Cardiac muscle cell (in vitro differentiated cells and primary cell): ENCODE data around the gene GATD1. TPM values are rescaled to one million over a fixed set of nuclear protein-coding genes. Genes with fewer than 3 reads are reported as not detected.

ENCODE experiments used
- DNase-seq, 2 donors: peaks; one replicate each; pipeline versions ENCODE4 v3.0.0 to v3.0.0-alpha.2; 2010 to 2017; ENCODE audit warnings: low read depth in 1 of 2, low spot score in 1 of 2
- H3K27ac ChIP-seq: fragments of 200-600 bp; sonication (generic); 2 replicates; pipeline ENCODE4 v1.5.1; 2016
- H3K27me3 ChIP-seq: fragments of 200-600 bp; sonication (generic); 2 replicates; pipeline ENCODE4 v1.6.0; 2016; ENCODE audit warnings: control low read depth
- H3K36me3 ChIP-seq: fragments of 200-600 bp; sonication (generic); 2 replicates; pipeline ENCODE4 v1.5.1; 2016; ENCODE audit warnings: control low read depth
- H3K4me1 ChIP-seq: fragments of 200-600 bp; sonication (generic); 2 replicates; pipeline ENCODE4 v1.8.1; 2017; ENCODE audit warnings: low read depth, mild to moderate bottlenecking, mixed run types
- H3K4me3 ChIP-seq: fragments of 200-600 bp; sonication (generic); 2 replicates; pipeline ENCODE4 v1.5.1; 2016; ENCODE audit warnings: mild to moderate bottlenecking
- H3K9me3 ChIP-seq: fragments of 200-600 bp; sonication (generic); 2 replicates; pipeline ENCODE4 v1.5.1; 2017; ENCODE audit warnings: low read depth, mild to moderate bottlenecking, control low read depth
- polyA plus RNA-seq: library from polyadenylated mRNA; unstranded; fragments of >200 nt; fragmentation: Nextera tagmentation; extraction: Ambion mirVana; gene quantifications from 2 replicates; pipeline ENCODE4 v1.2.1, GENCODE V29; 2016
- total RNA-seq: library from RNA; depleted of rRNA; stranded (reverse); fragments of >200 nt; gene quantifications from 2 replicates; pipeline ENCODE4 v1.2.3, GENCODE V29; 2016
- TF ChIP-seq, protein P1 (sequence below): IDR thresholded peaks from 2 replicates; pipeline ENCODE4 v1.5.1; 2012; ENCODE audit warnings: low read depth, mild to moderate bottlenecking, low read length

The GATD1 gene
- total and polyA plus RNA-seq, 2 experiments from 2014 or later: 60.4 to 64.1 TPM

DNA sequence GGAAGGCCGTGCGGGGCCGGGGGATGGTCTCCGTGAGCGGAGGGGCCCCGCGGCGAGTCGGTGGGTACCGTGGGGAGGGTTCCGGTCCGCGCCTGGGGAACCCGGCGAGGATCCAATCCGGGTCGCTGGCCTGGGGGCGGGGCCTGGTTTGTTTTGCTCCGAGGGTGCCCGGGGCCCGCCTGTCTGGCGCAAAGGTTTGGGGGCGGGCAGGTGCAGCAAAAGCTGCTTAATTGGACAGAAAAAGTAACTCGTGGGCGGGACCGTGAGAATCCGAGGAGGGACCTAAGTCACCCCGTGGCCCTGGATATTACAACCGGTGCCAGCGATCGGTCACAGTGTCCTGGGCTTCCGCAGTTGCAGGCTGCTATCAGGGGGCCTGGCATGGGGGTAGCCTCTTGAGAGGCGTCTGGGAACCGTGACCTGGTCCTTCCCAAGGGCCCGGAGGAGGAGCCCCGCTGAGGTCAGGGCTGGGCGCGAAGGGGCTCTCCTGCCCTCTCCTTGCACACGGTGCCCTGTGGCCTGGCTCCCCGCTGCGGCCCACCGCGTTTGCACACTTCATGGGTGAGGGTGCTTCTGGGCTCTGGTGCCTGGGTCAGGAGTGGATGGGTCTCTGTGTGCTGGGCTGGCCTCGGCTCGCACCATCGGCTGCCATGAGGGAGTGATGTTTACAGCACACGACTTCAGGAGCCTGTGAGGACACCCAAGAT lies 42.8 kb upstream of the GATD1 start:
- Histone ChIP-seq H3K27ac (peak overlapping the region; percentile 95), H3K27me3 (no peaks in the 10 kb centered on the region), H3K9me3 (no peaks in the 10 kb centered on the region), H3K4me3 (peak overlapping the region; percentile 94), H3K4me1 (no peaks in the 10 kb centered on the region), H3K36me3 (peaks cover 7% of the 10 kb centered on the region)
- TF ChIP-seq, protein P1, sequence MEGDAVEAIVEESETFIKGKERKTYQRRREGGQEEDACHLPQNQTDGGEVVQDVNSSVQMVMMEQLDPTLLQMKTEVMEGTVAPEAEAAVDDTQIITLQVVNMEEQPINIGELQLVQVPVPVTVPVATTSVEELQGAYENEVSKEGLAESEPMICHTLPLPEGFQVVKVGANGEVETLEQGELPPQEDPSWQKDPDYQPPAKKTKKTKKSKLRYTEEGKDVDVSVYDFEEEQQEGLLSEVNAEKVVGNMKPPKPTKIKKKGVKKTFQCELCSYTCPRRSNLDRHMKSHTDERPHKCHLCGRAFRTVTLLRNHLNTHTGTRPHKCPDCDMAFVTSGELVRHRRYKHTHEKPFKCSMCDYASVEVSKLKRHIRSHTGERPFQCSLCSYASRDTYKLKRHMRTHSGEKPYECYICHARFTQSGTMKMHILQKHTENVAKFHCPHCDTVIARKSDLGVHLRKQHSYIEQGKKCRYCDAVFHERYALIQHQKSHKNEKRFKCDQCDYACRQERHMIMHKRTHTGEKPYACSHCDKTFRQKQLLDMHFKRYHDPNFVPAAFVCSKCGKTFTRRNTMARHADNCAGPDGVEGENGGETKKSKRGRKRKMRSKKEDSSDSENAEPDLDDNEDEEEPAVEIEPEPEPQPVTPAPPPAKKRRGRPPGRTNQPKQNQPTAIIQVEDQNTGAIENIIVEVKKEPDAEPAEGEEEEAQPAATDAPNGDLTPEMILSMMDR: no peak
- DNase-seq: peak; percentile 72 to 96

DNA sequence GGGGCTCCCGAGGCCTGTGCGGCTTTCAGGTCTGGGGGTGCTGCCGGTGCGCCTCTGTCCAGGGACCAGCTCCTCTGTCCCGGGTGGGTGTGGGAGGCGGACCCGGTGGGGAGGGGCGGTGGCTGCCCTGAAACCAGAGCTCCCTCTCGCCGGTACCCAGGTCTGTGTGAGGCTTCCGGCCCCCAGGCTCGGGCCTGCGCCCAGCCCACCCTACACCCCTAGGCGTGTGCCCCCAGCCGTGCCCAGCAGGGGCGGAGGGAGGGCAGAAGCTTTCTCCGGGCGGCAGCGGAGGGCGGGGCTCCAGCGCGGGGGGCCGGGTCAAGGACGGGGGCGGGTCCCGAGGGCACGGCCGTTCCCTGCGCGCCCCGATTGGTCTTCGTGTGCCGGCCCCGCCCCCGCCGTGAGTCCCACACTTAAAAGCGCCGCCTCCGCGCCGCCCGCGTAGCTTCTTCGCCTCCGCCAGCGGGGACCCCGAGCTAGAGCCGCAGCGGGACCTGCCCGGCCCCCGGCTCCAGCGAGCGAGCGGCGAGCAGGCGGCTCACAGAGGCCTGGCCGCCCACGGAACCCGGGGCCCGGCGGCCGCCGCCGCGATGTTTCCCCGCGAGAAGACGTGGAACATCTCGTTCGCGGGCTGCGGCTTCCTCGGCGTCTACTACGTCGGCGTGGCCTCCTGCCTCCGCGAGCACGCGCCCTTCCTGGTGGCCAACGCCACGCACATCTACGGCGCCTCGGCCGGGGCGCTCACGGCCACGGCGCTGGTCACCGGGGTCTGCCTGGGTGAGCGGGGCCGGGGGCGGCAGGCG lies 42.0 kb upstream of the GATD1 start:
- H3K27me3 ChIP-seq: no peaks in the 10 kb centered on the region
- H3K36me3 ChIP-seq: peaks cover 5% of the 10 kb centered on the region
- TF ChIP-seq, protein P1: no peak
- H3K27ac ChIP-seq: peak overlapping the region; percentile 95
- H3K4me3 ChIP-seq: peak overlapping the region; percentile 94
- peak; percentile 91 to 98 for DNase-seq
- no peaks in the 10 kb centered on the region for H3K9me3 ChIP-seq
- no peaks in the 10 kb centered on the region for H3K4me1 ChIP-seq

DNA sequence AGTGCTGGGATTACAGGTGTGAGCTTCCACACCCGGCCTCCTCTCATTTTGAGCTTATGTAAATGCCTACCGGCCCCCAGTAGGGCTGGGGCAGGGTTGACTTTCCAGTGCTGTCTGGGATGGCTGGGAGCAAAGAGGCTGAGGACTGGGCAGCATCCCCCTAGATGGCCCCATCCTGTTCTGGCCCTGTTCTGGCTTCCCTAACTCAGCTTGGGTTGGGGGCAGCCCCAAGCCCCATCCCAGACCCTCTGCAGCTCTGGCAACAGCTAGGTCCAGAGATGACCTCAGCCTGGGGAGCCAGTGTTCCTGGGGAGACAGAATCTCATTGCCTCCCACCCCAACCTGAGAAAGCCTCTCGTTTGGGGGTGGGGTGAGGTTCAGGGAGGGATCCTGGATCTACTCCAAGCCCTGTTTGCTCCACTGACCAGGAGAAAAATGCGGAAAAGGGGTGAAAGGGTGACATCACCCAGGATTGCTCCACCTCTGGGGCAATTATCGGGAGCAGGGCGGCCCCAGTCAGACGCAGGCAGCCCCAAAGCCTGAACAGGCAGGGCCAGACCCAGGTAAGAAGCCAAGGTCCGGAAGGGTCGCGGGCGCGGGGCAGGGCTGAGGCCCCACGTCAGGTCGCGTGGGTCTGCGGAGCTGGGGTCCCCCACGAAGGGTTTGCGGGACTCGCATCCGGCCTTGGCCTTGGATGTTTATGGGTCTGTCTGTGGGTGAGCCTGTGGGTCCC lies 41.3 kb upstream of the GATD1 start, which contains the start of gene PNPLA2:
Gene PNPLA2, plus strand, starts transcription at position 519 of the 733 bp plus-strand sequence. CDS start 805 bp downstream, outside the sequence.
- DNase-seq: peak in 1 of 2 donors; percentile 78
- Histone ChIP-seq H3K27ac (peak within 1 kb of the TSS; percentile 95), H3K9me3 (no peaks in the 10 kb centered on the region), H3K4me3 (peak within 1 kb of the TSS; percentile 94), H3K27me3 (no peaks in the 10 kb centered on the region), H3K36me3 (no peaks in the 10 kb centered on the region), H3K4me1 (no peaks in the 10 kb centered on the region)
- TF ChIP-seq, protein P1: no peak

DNA sequence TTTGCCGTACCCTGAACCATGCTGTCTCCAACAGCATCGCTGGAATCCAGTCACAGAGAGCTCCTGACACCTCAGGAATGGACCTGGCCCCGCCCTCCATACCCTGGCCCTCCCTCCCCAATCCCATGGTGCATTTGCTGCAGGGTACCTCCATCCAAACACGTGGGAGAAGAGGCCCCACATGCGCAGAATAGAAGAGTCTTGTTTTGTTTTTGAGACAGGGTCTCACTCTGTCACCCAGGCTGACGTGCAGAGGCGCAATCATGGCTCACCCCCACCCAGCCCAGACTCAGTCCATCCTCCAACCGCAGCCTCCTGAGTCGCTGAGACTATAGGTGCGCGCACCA lies 39.1 kb upstream of the GATD1 start:
- Histone ChIP-seq H3K9me3 (no peaks in the 10 kb centered on the region), H3K4me3 (no peak overlapping the region), H3K27me3 (no peaks in the 10 kb centered on the region), H3K4me1 (no peaks in the 10 kb centered on the region), H3K36me3 (peaks cover 17% of the 10 kb centered on the region), H3K27ac (no peak overlapping the region)
- DNase-seq: no peak
- TF ChIP-seq, protein P1: no peak

DNA sequence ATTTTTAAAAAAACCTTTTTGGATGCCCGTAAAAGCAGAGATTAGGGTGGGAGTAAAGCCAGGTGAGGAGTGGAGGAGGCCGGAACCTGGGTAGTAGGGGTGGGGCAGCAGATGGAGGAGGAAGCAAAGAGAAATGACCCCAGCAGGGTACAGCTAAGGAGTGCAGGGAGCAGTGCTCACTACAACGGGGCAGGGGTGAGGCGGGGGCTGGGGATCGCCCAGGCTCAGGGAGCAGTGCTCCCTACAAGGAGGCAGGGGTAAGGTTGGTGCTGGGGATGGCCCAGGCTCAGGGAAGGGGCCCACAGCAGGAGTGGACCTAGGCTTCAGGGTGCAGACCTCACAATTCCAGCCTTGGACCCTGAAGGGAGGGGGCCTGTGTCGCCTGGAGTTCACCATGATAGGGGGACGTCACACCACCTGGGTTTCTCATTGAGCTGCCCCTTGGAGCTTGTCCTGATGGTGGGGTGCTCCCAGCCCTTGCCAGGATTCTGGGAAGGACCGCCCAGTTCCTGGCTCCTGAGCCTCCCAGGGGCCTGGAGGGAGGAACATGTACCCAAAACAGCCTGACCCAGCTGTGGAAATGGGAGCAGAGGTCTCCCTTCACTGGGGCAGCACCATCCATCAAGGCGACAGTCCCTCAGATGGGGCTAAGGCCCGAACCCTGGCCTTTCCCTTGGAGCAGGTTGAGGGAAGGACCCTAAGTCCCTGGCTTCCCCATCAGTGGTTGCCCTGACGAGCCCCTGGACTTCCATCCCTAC lies 38.6 kb upstream of the GATD1 start:
- Histone ChIP-seq H3K4me3 (no peak overlapping the region), H3K4me1 (no peaks in the 10 kb centered on the region), H3K9me3 (no peaks in the 10 kb centered on the region), H3K27me3 (no peaks in the 10 kb centered on the region), H3K27ac (no peak overlapping the region), H3K36me3 (peaks cover 17% of the 10 kb centered on the region)
- TF ChIP-seq, protein P1: no peak
- DNase-seq: no peak
